CD4-positive, CD25-positive, alpha-beta regulatory T cell (primary cell): Measurements from ENCODE around the gene OIT3. TPM values are rescaled to one million over a fixed set of nuclear protein-coding genes. Genes with fewer than 3 reads are reported as not detected.

Experiments used
- ATAC-seq, 2 donors: fragments of 150-1000 bp; cut with Tn5 transposase; one replicate each; pipeline ENCODE4 v1.10.0; 2021; ENCODE audit warnings: low read depth in 2 of 2, moderate number of reproducible peaks in 2 of 2, moderate library complexity in 1 of 2
- DNase-seq, 3 donors: peaks; one replicate each; pipeline versions ENCODE4 v3.0.0 to v3.0.0-alpha.2; 2012 to 2022; ENCODE audit warnings: mixed read lengths in 1 of 3
- H3K27ac ChIP-seq: one replicate; pipeline ENCODE4 v1.7.0; 2013; ENCODE audit warnings: mild to moderate bottlenecking, low read length; ENCODE audit not compliant: insufficient read depth, poor library complexity, severe bottlenecking
- H3K27me3 ChIP-seq: one replicate; pipeline ENCODE4 v1.7.0; 2013; ENCODE audit warnings: low read length; ENCODE audit not compliant: control insufficient read depth, insufficient read depth
- H3K36me3 ChIP-seq: one replicate; pipeline ENCODE4 v1.7.0; 2013; ENCODE audit warnings: mild to moderate bottlenecking, low read length, moderate library complexity; ENCODE audit not compliant: control insufficient read depth, insufficient read depth
- H3K4me1 ChIP-seq: 2 replicates; pipeline ENCODE4 v1.7.0; 2013; ENCODE audit warnings: mild to moderate bottlenecking, low read length; ENCODE audit not compliant: insufficient read depth, control insufficient read depth, poor library complexity, severe bottlenecking
- H3K4me3 ChIP-seq: one replicate; pipeline ENCODE4 v1.7.0; 2013; ENCODE audit warnings: low read depth, mild to moderate bottlenecking, low read length, moderate library complexity
- H3K9me3 ChIP-seq, 2 experiments: 1 replicate in 1 of 2; 2 replicates in 1 of 2; pipeline ENCODE4 v1.7.0; 2013; ENCODE audit warnings: low read length in 2 of 2, mild to moderate bottlenecking in 1 of 2, moderate library complexity in 1 of 2; ENCODE audit not compliant: control insufficient read depth in 2 of 2
- H3K27ac Mint-ChIP-seq, 3 donors: one replicate each; pipeline ENCODE4 v1.8.0; 2020 to 2022; ENCODE audit warnings: mild to moderate bottlenecking in 3 of 3, mixed read lengths in 3 of 3, moderate library complexity in 2 of 3
- H3K27me3 Mint-ChIP-seq: one replicate; pipeline ENCODE4 v1.8.0; 2022; ENCODE audit warnings: mild to moderate bottlenecking, mixed read lengths
- H3K36me3 Mint-ChIP-seq: one replicate; pipeline ENCODE4 v1.8.0; 2020; ENCODE audit warnings: mixed read lengths
- H3K4me1 Mint-ChIP-seq, 4 donors: one replicate each; pipeline ENCODE4 v1.8.0; 2020 to 2022; ENCODE audit warnings: mixed read lengths in 4 of 4, mild to moderate bottlenecking in 1 of 4
- H3K4me3 Mint-ChIP-seq, 4 donors: one replicate each; pipeline ENCODE4 v1.8.0; 2020 to 2022; ENCODE audit warnings: mild to moderate bottlenecking in 4 of 4, mixed read lengths in 4 of 4, moderate library complexity in 3 of 4
- H3K9me3 Mint-ChIP-seq, 7 donors: one replicate each; pipeline ENCODE4 v1.8.0; 2020 to 2022; ENCODE audit warnings: mixed read lengths in 7 of 7, mild to moderate bottlenecking in 3 of 7, moderate library complexity in 2 of 7
- polyA plus RNA-seq, 4 donors: library from polyadenylated mRNA; unstranded; fragments of 300-500 nt; fragmentation: Illumina TruSeq; gene quantifications; one replicate each; pipeline ENCODE4 v1.2.3, GENCODE V29; 2021
- total RNA-seq: library from RNA; stranded (reverse); gene quantifications from one replicate; pipeline ENCODE4 v1.2.3, GENCODE V29; 2022

Gene OIT3
- total and polyA plus RNA-seq, 5 donors from 2014 or later: not detected

GRCh38 chr10:72954230-72954595, 60.7 kb downstream of the OIT3 start:
- H3K4me1 Mint-ChIP-seq: no peaks in the 10 kb centered on the region
- peaks cover 23% of the 10 kb centered on the region for H3K27me3 Mint-ChIP-seq
- Histone ChIP-seq H3K36me3 (no peaks in the 10 kb centered on the region), H3K4me3 (no peak overlapping the region), H3K4me1 (no peaks in the 10 kb centered on the region), H3K27ac (no peak overlapping the region), H3K27me3 (no peaks in the 10 kb centered on the region), H3K9me3 (no peaks in the 10 kb centered on the region)
- no peak overlapping the region for H3K27ac Mint-ChIP-seq
- H3K36me3 Mint-ChIP-seq: no peaks in the 10 kb centered on the region
- DNase-seq (no peak), ATAC-seq (no peak)
- H3K9me3 Mint-ChIP-seq: no peaks in the 10 kb centered on the region
- H3K4me3 Mint-ChIP-seq: no peak overlapping the region

- H3K4me3 ChIP-seq: no peak within 1 kb of the TSS
- H3K36me3 ChIP-seq: no peaks in the 10 kb centered on the region
- H3K27ac Mint-ChIP-seq: no peak within 1 kb of the TSS
- no peaks in the 10 kb centered on the region for H3K4me1 ChIP-seq
- no peaks in the 10 kb centered on the region for H3K9me3 Mint-ChIP-seq
- H3K36me3 Mint-ChIP-seq: no peaks in the 10 kb centered on the region
- H3K27me3 Mint-ChIP-seq: peaks cover 28% of the 10 kb centered on the region
- no peak within 1 kb of the TSS for H3K4me3 Mint-ChIP-seq
- no peak within 1 kb of the TSS for H3K27ac ChIP-seq
- ATAC-seq (no peak), DNase-seq (no peak)
- no peaks in the 10 kb centered on the region for H3K4me1 Mint-ChIP-seq
- no peaks in the 10 kb centered on the region for H3K27me3 ChIP-seq
- no peaks in the 10 kb centered on the region for H3K9me3 ChIP-seq
These were observed 61.3 kb downstream of the OIT3 start, which contains the start of gene PLA2G12B for GRCh38 chr10:72954596-72955554. TSS of gene PLA2G12B (minus strand) at chr10:72954806. CDS start at chr10:72954685, 121 bp downstream.

GRCh38 chr10:72956001-72956400, 62.5 kb downstream of the OIT3 start:
- Mint-ChIP-seq H3K36me3 (no peaks in the 10 kb centered on the region), H3K4me3 (no peak overlapping the region), H3K27ac (no peak overlapping the region), H3K4me1 (no peaks in the 10 kb centered on the region), H3K27me3 (peaks cover 28% of the 10 kb centered on the region), H3K9me3 (no peaks in the 10 kb centered on the region)
- Histone ChIP-seq H3K27me3 (no peaks in the 10 kb centered on the region), H3K9me3 (no peaks in the 10 kb centered on the region), H3K27ac (no peak overlapping the region), H3K36me3 (no peaks in the 10 kb centered on the region), H3K4me1 (no peaks in the 10 kb centered on the region), H3K4me3 (no peak overlapping the region)
- ATAC-seq (no peak), DNase-seq (no peak)

- Mint-ChIP-seq H3K4me3 (no peak overlapping the region), H3K9me3 (peaks cover 5 to 45% (median 22%) of the 10 kb centered on the region in 7 donors), H3K27me3 (peaks cover 18% of the 10 kb centered on the region), H3K36me3 (no peaks in the 10 kb centered on the region), H3K27ac (no peak overlapping the region), H3K4me1 (no peaks in the 10 kb centered on the region)
- Histone ChIP-seq H3K4me3 (no peak overlapping the region), H3K27ac (no peak overlapping the region), H3K4me1 (no peaks in the 10 kb centered on the region), H3K36me3 (no peaks in the 10 kb centered on the region), H3K27me3 (peaks cover 5% of the 10 kb centered on the region), H3K9me3 (peaks cover 45 to 48% of the 10 kb centered on the region in 2 experiments)
- ATAC-seq: no peak
- DNase-seq: no peak
These were observed 83.3 kb downstream of the OIT3 start for GRCh38 chr10:72976886-72977285.

- H3K27ac ChIP-seq: no peak overlapping the region
- peaks cover 23% of the 10 kb centered on the region for H3K27me3 Mint-ChIP-seq
- H3K4me3 Mint-ChIP-seq: no peak overlapping the region
- peaks cover 5% of the 10 kb centered on the region for H3K27me3 ChIP-seq
- H3K4me3 ChIP-seq: no peak overlapping the region
- no peaks in the 10 kb centered on the region for H3K36me3 Mint-ChIP-seq
- peaks cover 5 to 54% (median 26%) of the 10 kb centered on the region in 7 donors for H3K9me3 Mint-ChIP-seq
- H3K36me3 ChIP-seq: no peaks in the 10 kb centered on the region
- DNase-seq: no peak
- H3K9me3 ChIP-seq: peaks cover 48 to 52% of the 10 kb centered on the region in 2 experiments
- H3K4me1 Mint-ChIP-seq: no peaks in the 10 kb centered on the region
- no peaks in the 10 kb centered on the region for H3K4me1 ChIP-seq
- ATAC-seq: no peak
- no peak overlapping the region for H3K27ac Mint-ChIP-seq
These were observed 86.2 kb downstream of the OIT3 start for GRCh38 chr10:72979709-72980108.

- Histone ChIP-seq H3K27ac (no peak overlapping the region), H3K36me3 (no peaks in the 10 kb centered on the region), H3K27me3 (peaks cover 5% of the 10 kb centered on the region), H3K9me3 (peaks cover 45 to 50% of the 10 kb centered on the region in 2 experiments), H3K4me3 (no peak overlapping the region), H3K4me1 (no peaks in the 10 kb centered on the region)
- no peak for ATAC-seq
- Mint-ChIP-seq H3K36me3 (no peaks in the 10 kb centered on the region), H3K27me3 (peaks cover 28% of the 10 kb centered on the region), H3K9me3 (peaks cover 4 to 52% (median 26%) of the 10 kb centered on the region in 7 donors), H3K27ac (peak overlapping the region in 1 of 3 donors; percentile 31), H3K4me1 (no peaks in the 10 kb centered on the region), H3K4me3 (no peak overlapping the region)
- DNase-seq: no peak
These were observed 86.8 kb downstream of the OIT3 start for GRCh38 chr10:72980348-72980747.

GRCh38 chr10:72981028-72981881, 87.7 kb downstream of the OIT3 start:
- Mint-ChIP-seq H3K4me3 (no peak overlapping the region), H3K9me3 (peaks cover 4 to 45% (median 24%) of the 10 kb centered on the region in 7 donors), H3K4me1 (no peaks in the 10 kb centered on the region), H3K36me3 (no peaks in the 10 kb centered on the region), H3K27ac (no peak overlapping the region), H3K27me3 (peaks cover 28% of the 10 kb centered on the region)
- H3K36me3 ChIP-seq: no peaks in the 10 kb centered on the region
- no peak overlapping the region for H3K27ac ChIP-seq
- ATAC-seq (no peak), DNase-seq (no peak)
- no peak overlapping the region for H3K4me3 ChIP-seq
- no peaks in the 10 kb centered on the region for H3K4me1 ChIP-seq
- peaks cover 38 to 44% of the 10 kb centered on the region in 2 experiments for H3K9me3 ChIP-seq
- peaks cover 5% of the 10 kb centered on the region for H3K27me3 ChIP-seq
